ENCODE results near the gene KRTAP4-5.
"Not testable (repeated sequence)": the region's sequence is repeated elsewhere in the genome, so short reads cannot be mapped to it uniquely, and the experiment has no call there.

Gene KRTAP4-5

DNA sequence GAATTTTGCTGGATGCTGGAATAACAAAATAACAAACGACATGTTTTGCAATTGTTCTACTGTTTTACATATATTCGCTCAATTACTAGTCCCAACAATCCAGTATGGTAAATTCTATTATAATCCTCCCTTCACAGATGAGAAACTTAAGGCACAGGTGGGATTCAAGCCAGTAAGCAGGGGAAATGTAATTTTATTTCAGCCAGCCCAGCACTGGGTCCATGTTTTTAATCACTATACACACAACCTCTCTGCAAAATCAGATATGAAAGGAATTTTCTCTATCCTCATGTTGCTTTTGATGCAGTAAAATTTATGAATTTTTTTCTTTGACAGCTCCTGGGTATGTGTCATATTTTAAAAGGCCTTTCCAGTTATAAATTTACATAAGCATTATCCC lies 4.4 kb downstream of the KRTAP4-5 start (continued):
- TF ChIP-seq, protein P1, sequence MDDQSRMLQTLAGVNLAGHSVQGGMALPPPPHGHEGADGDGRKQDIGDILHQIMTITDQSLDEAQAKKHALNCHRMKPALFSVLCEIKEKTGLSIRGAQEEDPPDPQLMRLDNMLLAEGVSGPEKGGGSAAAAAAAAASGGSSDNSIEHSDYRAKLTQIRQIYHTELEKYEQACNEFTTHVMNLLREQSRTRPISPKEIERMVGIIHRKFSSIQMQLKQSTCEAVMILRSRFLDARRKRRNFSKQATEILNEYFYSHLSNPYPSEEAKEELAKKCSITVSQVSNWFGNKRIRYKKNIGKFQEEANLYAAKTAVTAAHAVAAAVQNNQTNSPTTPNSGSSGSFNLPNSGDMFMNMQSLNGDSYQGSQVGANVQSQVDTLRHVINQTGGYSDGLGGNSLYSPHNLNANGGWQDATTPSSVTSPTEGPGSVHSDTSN (CRISPR knock-in tag; IDR thresholded peaks at IDR 0.05): no peak
- TF ChIP-seq ZNF658 (tag by site-specific recombination; IDR thresholded peaks at IDR 0.05): no peak
- no peak for TF ChIP-seq KLF10 (tag by site-specific recombination; IDR thresholded peaks at IDR 0.05)
- no peak for TF ChIP-seq RBAK (tag by site-specific recombination; IDR thresholded peaks at IDR 0.05)
- no peak for TF ChIP-seq FEZF1 (tag by site-specific recombination; IDR thresholded peaks at IDR 0.05)
- no peak for TF ChIP-seq SP3 (tag by site-specific recombination; IDR thresholded peaks at IDR 0.05)
- no peak for TF ChIP-seq ZNF350 (tag by site-specific recombination; IDR thresholded peaks at IDR 0.05)

DNA sequence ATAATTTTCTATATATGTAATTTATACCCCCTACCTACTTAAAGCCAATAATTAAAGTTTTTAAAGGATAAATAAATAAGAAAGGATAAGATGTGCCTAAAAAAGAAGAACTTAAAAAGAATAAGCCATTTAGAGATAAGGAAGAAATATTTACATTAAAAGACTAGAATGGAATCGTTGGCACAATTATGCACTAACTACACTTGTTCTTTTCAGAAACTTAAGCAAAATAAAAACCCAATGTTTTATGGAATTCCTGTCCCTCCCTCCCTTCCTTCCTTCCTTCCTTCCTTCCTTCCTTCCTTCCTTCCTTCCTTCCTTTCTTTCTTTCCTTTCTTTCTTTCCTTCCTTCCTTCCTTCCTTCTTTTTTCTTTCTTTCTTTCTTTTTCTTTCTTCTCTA lies 4.8 kb downstream of the KRTAP4-5 start:
- Histone ChIP-seq H3K27ac (ENCODE audit: extremely low read depth, low read depth, low read length) (no peak overlapping the region), H3K9me3 (ENCODE audit: control insufficient read depth, insufficient read depth, low read depth, low read length) (no peaks in the 10 kb centered on the region), H3K4me3 (ENCODE audit: low read depth, low read length) (no peak overlapping the region), H3K36me3 (ENCODE audit: control insufficient read depth in 2 of 2, insufficient read depth in 1 of 2, low read length in 2 of 2) (no peaks in the 10 kb centered on the region), H3K4me1 (ENCODE audit: control insufficient read depth, insufficient read depth, low read length) (no peaks in the 10 kb centered on the region)
- ChIA-PET POLR2A (no interaction called here), CTCF (no interaction called here)
- 0 out of 2 replicates have a peak, but pooled peaks have one; percentile 28 for TF ChIP-seq ZNF366 (tag by site-specific recombination; conservative IDR thresholded peaks at IDR 0.05)
- no peak for TF ChIP-seq ZFP69B (tag by site-specific recombination; IDR thresholded peaks at IDR 0.05)

DNA sequence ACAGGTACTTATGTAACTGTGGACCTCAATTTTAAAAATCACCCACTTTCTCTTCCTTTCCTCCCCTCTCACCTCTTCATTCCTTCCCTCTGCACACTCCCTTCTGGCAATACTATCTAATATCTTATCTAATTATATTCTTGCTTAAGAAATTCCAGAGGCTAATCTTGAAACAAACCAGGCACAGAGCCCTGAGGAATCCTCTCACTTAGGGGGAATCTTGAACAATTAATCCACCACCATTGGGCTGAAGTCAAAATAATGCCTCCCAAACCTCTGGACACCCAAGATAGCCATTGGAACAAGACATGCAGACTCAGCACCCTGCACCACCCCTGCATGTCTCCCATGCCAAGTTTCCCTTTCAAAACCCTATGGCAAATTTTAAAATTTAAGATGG lies 8.3 kb downstream of the KRTAP4-5 start:
- TF ChIP-seq KLF1 (tag by site-specific recombination; IDR thresholded peaks at IDR 0.05): no peak
- no peak for TF ChIP-seq ZNF473 (tag by site-specific recombination; IDR thresholded peaks at IDR 0.05)
- TF ChIP-seq, protein P2, sequence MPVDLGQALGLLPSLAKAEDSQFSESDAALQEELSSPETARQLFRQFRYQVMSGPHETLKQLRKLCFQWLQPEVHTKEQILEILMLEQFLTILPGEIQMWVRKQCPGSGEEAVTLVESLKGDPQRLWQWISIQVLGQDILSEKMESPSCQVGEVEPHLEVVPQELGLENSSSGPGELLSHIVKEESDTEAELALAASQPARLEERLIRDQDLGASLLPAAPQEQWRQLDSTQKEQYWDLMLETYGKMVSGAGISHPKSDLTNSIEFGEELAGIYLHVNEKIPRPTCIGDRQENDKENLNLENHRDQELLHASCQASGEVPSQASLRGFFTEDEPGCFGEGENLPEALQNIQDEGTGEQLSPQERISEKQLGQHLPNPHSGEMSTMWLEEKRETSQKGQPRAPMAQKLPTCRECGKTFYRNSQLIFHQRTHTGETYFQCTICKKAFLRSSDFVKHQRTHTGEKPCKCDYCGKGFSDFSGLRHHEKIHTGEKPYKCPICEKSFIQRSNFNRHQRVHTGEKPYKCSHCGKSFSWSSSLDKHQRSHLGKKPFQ (tag by site-specific recombination; IDR thresholded peaks at IDR 0.05): no peak
- H3K27ac ChIP-seq (ENCODE audit: extremely low read depth, low read depth, low read length): no peak overlapping the region
- ChIA-PET CTCF (interaction anchor here (1.0 kb wide), 1 partner anchor 181 kb away, joined by 4 read pairs; no protein-coding TSS in a partner anchor), POLR2A (no interaction called here)
- no peak overlapping the region for H3K4me3 ChIP-seq (ENCODE audit: low read depth, low read length)
- H3K4me1 ChIP-seq (ENCODE audit: control insufficient read depth, insufficient read depth, low read length): no peaks in the 10 kb centered on the region
- H3K9me3 ChIP-seq (ENCODE audit: control insufficient read depth, insufficient read depth, low read depth, low read length): no peaks in the 10 kb centered on the region
- H3K36me3 ChIP-seq (ENCODE audit: control insufficient read depth in 2 of 2, insufficient read depth in 1 of 2, low read length in 2 of 2): no peaks in the 10 kb centered on the region

DNA sequence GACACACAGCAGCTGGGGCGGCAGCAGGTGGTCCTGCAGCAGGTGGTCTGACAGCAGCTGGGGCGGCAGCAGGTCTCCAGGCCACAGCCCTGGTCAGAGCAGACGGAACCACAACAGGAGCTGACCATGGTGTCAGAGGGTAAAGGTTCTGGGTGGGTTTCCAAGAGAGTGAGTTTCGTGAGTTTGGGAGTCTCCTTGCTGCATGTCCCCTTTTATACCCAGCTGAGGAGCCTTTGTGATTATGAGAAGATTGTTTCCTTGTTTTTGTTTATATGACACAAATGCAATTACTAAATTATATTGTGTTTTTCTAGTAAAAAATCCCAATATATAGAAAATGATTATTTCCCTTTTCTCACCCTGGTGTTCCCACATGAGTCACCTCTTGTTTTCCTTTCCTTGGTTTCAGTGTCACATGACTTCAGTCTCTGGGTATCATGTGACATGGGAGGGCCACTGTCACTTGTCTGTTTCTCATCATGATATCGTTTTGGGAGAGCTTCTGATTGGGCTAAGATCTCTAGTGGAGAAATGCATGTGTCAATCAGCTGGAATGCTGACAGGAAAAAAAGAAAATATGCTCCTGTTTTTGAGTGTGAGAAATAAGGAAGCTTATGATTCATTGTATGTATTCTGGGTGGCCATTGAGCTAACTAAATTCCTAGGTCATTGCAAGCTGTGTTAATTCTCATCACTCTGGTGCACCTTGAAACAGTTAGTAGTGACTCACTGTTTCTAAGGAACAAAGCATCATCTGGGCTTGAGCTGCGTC lies 9.1 kb downstream of the KRTAP4-5 start, which contains the start of gene KRTAP4-6:
KRTAP4-6 (minus strand) TSS at position 185 of the 772 bp plus-strand sequence; CDS start at position 128, 57 bp downstream.
- ChIA-PET POLR2A (no interaction called here), CTCF (interaction anchor here (1.0 kb wide), 1 partner anchor 182 kb away, joined by 4 read pairs; no protein-coding TSS in a partner anchor)
- no peaks in the 10 kb centered on the region for H3K36me3 ChIP-seq (ENCODE audit: control insufficient read depth in 2 of 2, insufficient read depth in 1 of 2, low read length in 2 of 2)
- H3K9me3 ChIP-seq (ENCODE audit: control insufficient read depth, insufficient read depth, low read depth, low read length): no peaks in the 10 kb centered on the region
- no peak within 1 kb of the TSS for H3K4me3 ChIP-seq (ENCODE audit: low read depth, low read length)
- no peak within 1 kb of the TSS for H3K27ac ChIP-seq (ENCODE audit: extremely low read depth, low read depth, low read length)
- TF ChIP-seq, protein P3, sequence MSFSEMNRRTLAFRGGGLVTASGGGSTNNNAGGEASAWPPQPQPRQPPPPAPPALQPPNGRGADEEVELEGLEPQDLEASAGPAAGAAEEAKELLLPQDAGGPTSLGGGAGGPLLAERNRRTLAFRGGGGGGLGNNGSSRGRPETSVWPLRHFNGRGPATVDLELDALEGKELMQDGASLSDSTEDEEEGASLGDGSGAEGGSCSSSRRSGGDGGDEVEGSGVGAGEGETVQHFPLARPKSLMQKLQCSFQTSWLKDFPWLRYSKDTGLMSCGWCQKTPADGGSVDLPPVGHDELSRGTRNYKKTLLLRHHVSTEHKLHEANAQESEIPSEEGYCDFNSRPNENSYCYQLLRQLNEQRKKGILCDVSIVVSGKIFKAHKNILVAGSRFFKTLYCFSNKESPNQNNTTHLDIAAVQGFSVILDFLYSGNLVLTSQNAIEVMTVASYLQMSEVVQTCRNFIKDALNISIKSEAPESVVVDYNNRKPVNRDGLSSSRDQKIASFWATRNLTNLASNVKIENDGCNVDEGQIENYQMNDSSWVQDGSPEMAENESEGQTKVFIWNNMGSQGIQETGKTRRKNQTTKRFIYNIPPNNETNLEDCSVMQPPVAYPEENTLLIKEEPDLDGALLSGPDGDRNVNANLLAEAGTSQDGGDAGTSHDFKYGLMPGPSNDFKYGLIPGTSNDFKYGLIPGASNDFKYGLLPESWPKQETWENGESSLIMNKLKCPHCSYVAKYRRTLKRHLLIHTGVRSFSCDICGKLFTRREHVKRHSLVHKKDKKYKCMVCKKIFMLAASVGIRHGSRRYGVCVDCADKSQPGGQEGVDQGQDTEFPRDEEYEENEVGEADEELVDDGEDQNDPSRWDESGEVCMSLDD (tag by site-specific recombination; IDR thresholded peaks at IDR 0.05): no peak
- TF ChIP-seq SCRT2 (tag by site-specific recombination; IDR thresholded peaks at IDR 0.05): peak; percentile 59; the same call in 1 of the 2 replicates
- TF ChIP-seq, protein P4, sequence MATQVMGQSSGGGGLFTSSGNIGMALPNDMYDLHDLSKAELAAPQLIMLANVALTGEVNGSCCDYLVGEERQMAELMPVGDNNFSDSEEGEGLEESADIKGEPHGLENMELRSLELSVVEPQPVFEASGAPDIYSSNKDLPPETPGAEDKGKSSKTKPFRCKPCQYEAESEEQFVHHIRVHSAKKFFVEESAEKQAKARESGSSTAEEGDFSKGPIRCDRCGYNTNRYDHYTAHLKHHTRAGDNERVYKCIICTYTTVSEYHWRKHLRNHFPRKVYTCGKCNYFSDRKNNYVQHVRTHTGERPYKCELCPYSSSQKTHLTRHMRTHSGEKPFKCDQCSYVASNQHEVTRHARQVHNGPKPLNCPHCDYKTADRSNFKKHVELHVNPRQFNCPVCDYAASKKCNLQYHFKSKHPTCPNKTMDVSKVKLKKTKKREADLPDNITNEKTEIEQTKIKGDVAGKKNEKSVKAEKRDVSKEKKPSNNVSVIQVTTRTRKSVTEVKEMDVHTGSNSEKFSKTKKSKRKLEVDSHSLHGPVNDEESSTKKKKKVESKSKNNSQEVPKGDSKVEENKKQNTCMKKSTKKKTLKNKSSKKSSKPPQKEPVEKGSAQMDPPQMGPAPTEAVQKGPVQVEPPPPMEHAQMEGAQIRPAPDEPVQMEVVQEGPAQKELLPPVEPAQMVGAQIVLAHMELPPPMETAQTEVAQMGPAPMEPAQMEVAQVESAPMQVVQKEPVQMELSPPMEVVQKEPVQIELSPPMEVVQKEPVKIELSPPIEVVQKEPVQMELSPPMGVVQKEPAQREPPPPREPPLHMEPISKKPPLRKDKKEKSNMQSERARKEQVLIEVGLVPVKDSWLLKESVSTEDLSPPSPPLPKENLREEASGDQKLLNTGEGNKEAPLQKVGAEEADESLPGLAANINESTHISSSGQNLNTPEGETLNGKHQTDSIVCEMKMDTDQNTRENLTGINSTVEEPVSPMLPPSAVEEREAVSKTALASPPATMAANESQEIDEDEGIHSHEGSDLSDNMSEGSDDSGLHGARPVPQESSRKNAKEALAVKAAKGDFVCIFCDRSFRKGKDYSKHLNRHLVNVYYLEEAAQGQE (tag by site-specific recombination; IDR thresholded peaks at IDR 0.05): no peak
- no peak for TF ChIP-seq ZNF830 (tag by site-specific recombination; IDR thresholded peaks at IDR 0.05; ENCODE audit: low read depth)
- no peaks in the 10 kb centered on the region for H3K4me1 ChIP-seq (ENCODE audit: control insufficient read depth, insufficient read depth, low read length)

DNA sequence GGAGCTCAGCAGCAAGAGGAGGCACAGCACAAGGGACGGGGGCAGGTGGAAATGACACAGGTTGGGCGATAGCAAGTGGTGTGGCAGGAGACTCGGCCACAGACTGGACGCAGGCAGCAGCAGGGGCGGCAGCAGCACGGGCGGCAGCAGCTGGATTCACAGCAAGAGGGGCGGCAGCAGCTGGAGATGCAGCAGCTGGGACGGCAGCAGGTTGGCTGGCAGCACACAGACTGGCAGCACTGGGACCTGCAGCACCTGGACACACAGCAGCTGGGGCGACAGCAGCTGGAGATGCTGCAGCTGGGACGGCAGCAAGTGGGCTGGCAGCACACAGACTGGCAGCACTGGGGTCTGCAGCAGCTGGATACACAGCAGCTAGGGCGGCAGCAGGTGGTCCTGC lies 9.8 kb downstream of the KRTAP4-5 start:
- H3K27ac ChIP-seq (ENCODE audit: extremely low read depth, low read depth, low read length); POLR2A ChIA-PET: not testable (repeated sequence)

More for the DNA sequence above, 9.8 kb downstream of the KRTAP4-5 start:
- H3K9me3 ChIP-seq (ENCODE audit: control insufficient read depth, insufficient read depth, low read depth, low read length); H3K36me3 ChIP-seq (ENCODE audit: control insufficient read depth in 2 of 2, insufficient read depth in 1 of 2, low read length in 2 of 2); H3K4me3 ChIP-seq (ENCODE audit: low read depth, low read length); H3K4me1 ChIP-seq (ENCODE audit: control insufficient read depth, insufficient read depth, low read length); CTCF ChIA-PET: not testable (repeated sequence)
